ENCODE results near the gene TMEM37. TPM values are rescaled to one million over a fixed set of nuclear protein-coding genes. Genes with fewer than 3 reads are reported as not detected.

Gene TMEM37
- total RNA-seq, 4 donors from 2014 or later = 3.7 to 15.3 (median 8.8) TPM

- Histone ChIP-seq H3K36me3 (no peaks in the 10 kb centered on the region), H3K9me3 (peaks cover 0 to 5% (median 0%) of the 10 kb centered on the region in 4 donors), H3K27ac (no peak overlapping the region), H3K27me3 (no peaks in the 10 kb centered on the region), H3K4me3 (no peak overlapping the region), H3K4me1 (no peaks in the 10 kb centered on the region)
- TF ChIP-seq EP300 (IDR thresholded peaks at IDR 0.05) (no peak), CTCF (IDR thresholded peaks at IDR 0.05) (no peak), POLR2A (IDR thresholded peaks at IDR 0.05) (no peak)
- no peak for DNase-seq (ENCODE audit: low spot score in 2 of 2)
- WGBS, 2 donors = 87 to 89% methylated on average over 6 of the region's 6 CpGs
These were observed 13.7 kb upstream of the TMEM37 start for GRCh38 chr2:119417908-119418307.

GRCh38 chr2:119419065-119419464, 12.6 kb upstream of the TMEM37 start:
- Histone ChIP-seq H3K4me1 (no peaks in the 10 kb centered on the region), H3K36me3 (no peaks in the 10 kb centered on the region), H3K27me3 (no peaks in the 10 kb centered on the region), H3K27ac (no peak overlapping the region), H3K4me3 (no peak overlapping the region), H3K9me3 (peaks cover 0 to 5% (median 0%) of the 10 kb centered on the region in 4 donors)
- TF ChIP-seq CTCF (IDR thresholded peaks at IDR 0.05) (no peak), EP300 (IDR thresholded peaks at IDR 0.05) (no peak), POLR2A (IDR thresholded peaks at IDR 0.05) (no peak)
- WGBS, 2 donors = 79 to 91% methylated on average over 1 of the region's 1 CpG
- DNase-seq (ENCODE audit: low spot score in 2 of 2) = no peak

- Histone ChIP-seq H3K4me3 (no peak overlapping the region), H3K36me3 (no peaks in the 10 kb centered on the region), H3K4me1 (no peaks in the 10 kb centered on the region), H3K27me3 (no peaks in the 10 kb centered on the region), H3K27ac (no peak overlapping the region), H3K9me3 (peaks cover 0 to 5% (median 0%) of the 10 kb centered on the region in 4 donors)
- no peak for TF ChIP-seq POLR2A (IDR thresholded peaks at IDR 0.05)
- TF ChIP-seq CTCF (IDR thresholded peaks at IDR 0.05) = no peak
- TF ChIP-seq EP300 (IDR thresholded peaks at IDR 0.05) = no peak
- DNase-seq (ENCODE audit: low spot score in 2 of 2) = no peak
- WGBS, 2 donors = 53 to 77% methylated on average over 1 of the region's 1 CpG
These were observed 11.7 kb upstream of the TMEM37 start for GRCh38 chr2:119419803-119420508.

GRCh38 chr2:119421304-119421703, 10.3 kb upstream of the TMEM37 start:
- no peak overlapping the region for H3K27ac ChIP-seq
- no peaks in the 10 kb centered on the region for H3K27me3 ChIP-seq
- TF ChIP-seq CTCF (IDR thresholded peaks at IDR 0.05) = no peak
- H3K9me3 ChIP-seq = peaks cover 0 to 5% (median 0%) of the 10 kb centered on the region in 4 donors
- H3K4me3 ChIP-seq = no peak overlapping the region
- WGBS, 2 donors = 94 to 95% methylated on average over 1 of the region's 1 CpG
- H3K4me1 ChIP-seq = peaks cover 0 to 8% (median 3%) of the 10 kb centered on the region in 4 donors
- H3K36me3 ChIP-seq = no peaks in the 10 kb centered on the region
- DNase-seq (ENCODE audit: low spot score in 2 of 2) = no peak

GRCh38 chr2:119421741-119422140, 9.9 kb upstream of the TMEM37 start:
- Histone ChIP-seq H3K4me1 (peaks cover 0 to 12% (median 6%) of the 10 kb centered on the region in 4 donors), H3K4me3 (no peak overlapping the region), H3K9me3 (peaks cover 0 to 5% (median 0%) of the 10 kb centered on the region in 4 donors), H3K27ac (no peak overlapping the region), H3K27me3 (no peaks in the 10 kb centered on the region), H3K36me3 (no peaks in the 10 kb centered on the region)
- no peak for DNase-seq (ENCODE audit: low spot score in 2 of 2)
- TF ChIP-seq EP300 (IDR thresholded peaks at IDR 0.05) (no peak), POLR2A (IDR thresholded peaks at IDR 0.05) (no peak), CTCF (IDR thresholded peaks at IDR 0.05) (no peak)

Measured in tibial nerve (tissue), 4 donors.